ENCODE results near the gene LIM2. TPM values are rescaled to one million over a fixed set of nuclear protein-coding genes. Genes with fewer than 3 reads are reported as not detected.
A peak's percentile ranks its signal among the peaks of the same experiment; 100 is the strongest.

Gene LIM2
- total RNA-seq, 1 experiment from 2014 or later: not detected

DNA sequence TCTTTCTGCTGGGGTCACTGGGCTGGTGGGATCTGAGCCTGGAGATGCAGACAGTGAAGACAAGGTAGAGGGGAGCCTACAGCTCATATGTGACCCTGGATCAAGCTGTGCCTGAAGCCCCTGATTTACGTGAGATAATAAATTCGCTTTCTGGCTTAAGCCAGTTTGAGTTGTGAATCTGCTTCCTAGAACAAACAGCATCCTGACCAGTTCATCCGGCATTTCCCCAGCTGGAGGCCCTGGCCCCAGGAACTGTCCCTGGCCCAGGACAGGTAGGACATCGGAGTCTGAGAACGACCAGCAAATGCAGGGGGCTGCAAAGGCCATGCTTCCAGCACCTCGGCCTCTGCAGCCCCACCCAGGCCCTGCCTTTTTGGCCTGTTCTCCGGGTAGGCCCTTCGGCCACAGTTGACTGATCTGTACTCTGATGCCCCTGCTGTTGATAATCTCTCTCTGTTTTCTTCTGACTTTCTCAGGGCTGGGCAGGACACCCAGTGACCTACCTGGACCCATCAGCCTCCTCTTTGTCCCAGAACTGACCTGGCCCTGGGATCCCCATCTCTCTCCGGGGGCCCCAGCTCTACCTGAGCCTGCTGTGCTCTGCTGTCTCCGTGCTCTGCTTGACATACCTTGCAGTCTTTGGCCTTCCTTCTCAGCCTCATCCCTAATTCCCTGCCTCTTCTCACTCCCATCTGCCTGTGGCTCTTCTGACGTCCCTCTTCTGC, 36.3 kb downstream of the LIM2 start:
- no peak for TF ChIP-seq CTCF (IDR thresholded peaks at IDR 0.05; ENCODE audit: unreplicated experiment)
- H3K9me3 Mint-ChIP-seq (ENCODE audit: low read depth, unreplicated experiment): no peaks in the 10 kb centered on the region
- H3K27ac Mint-ChIP-seq (ENCODE audit: unreplicated experiment): no peak overlapping the region
- intact Hi-C loops (cut with micrococcal nuclease; ENCODE audit: unreplicated experiment): no loop called here
- DNase-seq: no peak
- CTCF ChIA-PET: interaction anchor here (0.6 kb wide), 1 partner anchor 36 kb away, joined by 3 read pairs; no protein-coding TSS in a partner anchor
- no TSS peak for BruUV-seq (replicated peaks)
- no peaks in the 10 kb centered on the region for H3K27me3 Mint-ChIP-seq (ENCODE audit: unreplicated experiment)
- H3K4me1 Mint-ChIP-seq (ENCODE audit: low read depth, unreplicated experiment): peaks cover 15% of the 10 kb centered on the region
- peaks cover 46% of the 10 kb centered on the region for H3K36me3 Mint-ChIP-seq (ENCODE audit: insufficient read depth, unreplicated experiment)
- H3K4me3 Mint-ChIP-seq (ENCODE audit: low read depth, unreplicated experiment): no peak overlapping the region

DNA sequence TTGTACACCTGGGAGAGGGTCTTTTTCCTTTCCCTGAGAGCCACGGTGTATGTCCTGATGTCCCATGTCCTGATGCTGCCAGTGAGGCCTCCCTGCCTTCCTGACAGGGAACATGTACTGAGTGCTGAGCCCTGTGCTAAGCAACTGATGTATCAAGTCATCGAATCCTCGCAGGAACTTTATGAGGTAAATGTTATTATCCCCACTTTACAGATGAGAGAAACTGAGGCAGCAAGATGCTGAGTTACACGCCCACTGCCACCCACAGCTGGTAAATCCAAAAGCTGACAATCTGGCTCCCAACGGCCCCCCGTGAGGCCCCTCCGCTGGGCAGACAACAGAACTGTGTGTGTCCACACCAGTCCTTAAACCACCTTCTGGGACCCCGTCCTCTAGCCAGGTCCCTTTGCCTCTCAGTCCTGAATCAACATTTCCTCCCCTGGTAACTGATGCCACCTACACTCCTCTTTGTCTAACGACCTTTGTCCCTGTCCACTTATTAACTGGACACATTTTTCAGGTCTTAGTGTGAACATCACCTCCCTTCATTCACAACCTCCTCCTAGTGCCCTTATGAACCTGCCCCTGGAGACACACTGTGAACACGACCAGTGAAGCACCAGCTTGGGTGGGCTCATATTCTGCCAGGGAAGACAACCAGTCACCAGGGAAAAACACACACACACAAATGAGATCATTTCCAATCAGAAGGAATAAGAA, 40.4 kb downstream of the LIM2 start:
- H3K4me1 Mint-ChIP-seq (ENCODE audit: low read depth, unreplicated experiment): peaks cover 21% of the 10 kb centered on the region
- no peak overlapping the region for H3K4me3 Mint-ChIP-seq (ENCODE audit: low read depth, unreplicated experiment)
- intact Hi-C loops (cut with micrococcal nuclease; ENCODE audit: unreplicated experiment): no loop called here
- H3K36me3 Mint-ChIP-seq (ENCODE audit: insufficient read depth, unreplicated experiment): peaks cover 52% of the 10 kb centered on the region
- no peak for DNase-seq
- no peaks in the 10 kb centered on the region for H3K9me3 Mint-ChIP-seq (ENCODE audit: low read depth, unreplicated experiment)
- no TSS peak for BruUV-seq (replicated peaks)
- H3K27ac Mint-ChIP-seq (ENCODE audit: unreplicated experiment): no peak overlapping the region
- CTCF ChIA-PET: no interaction called here
- H3K27me3 Mint-ChIP-seq (ENCODE audit: unreplicated experiment): no peaks in the 10 kb centered on the region
- no peak for TF ChIP-seq CTCF (IDR thresholded peaks at IDR 0.05; ENCODE audit: unreplicated experiment)

GRCh38 chr19:51346742-51347141, 41.0 kb downstream of the LIM2 start:
- no peak for DNase-seq
- H3K36me3 Mint-ChIP-seq (ENCODE audit: insufficient read depth, unreplicated experiment): peaks cover 49% of the 10 kb centered on the region
- CTCF ChIA-PET: no interaction called here
- no peak overlapping the region for H3K4me3 Mint-ChIP-seq (ENCODE audit: low read depth, unreplicated experiment)
- peak; percentile 40 for TF ChIP-seq CTCF (IDR thresholded peaks at IDR 0.05; ENCODE audit: unreplicated experiment)
- no peak overlapping the region for H3K27ac Mint-ChIP-seq (ENCODE audit: unreplicated experiment)
- intact Hi-C loops (cut with micrococcal nuclease; ENCODE audit: unreplicated experiment): no loop called here
- peaks cover 27% of the 10 kb centered on the region for H3K4me1 Mint-ChIP-seq (ENCODE audit: low read depth, unreplicated experiment)
- no peaks in the 10 kb centered on the region for H3K27me3 Mint-ChIP-seq (ENCODE audit: unreplicated experiment)
- no TSS peak for BruUV-seq (replicated peaks)
- no peaks in the 10 kb centered on the region for H3K9me3 Mint-ChIP-seq (ENCODE audit: low read depth, unreplicated experiment)

- Mint-ChIP-seq H3K4me3 (ENCODE audit: low read depth, unreplicated experiment) (no peak overlapping the region), H3K9me3 (ENCODE audit: low read depth, unreplicated experiment) (no peaks in the 10 kb centered on the region), H3K27ac (ENCODE audit: unreplicated experiment) (no peak overlapping the region), H3K27me3 (ENCODE audit: unreplicated experiment) (no peaks in the 10 kb centered on the region), H3K36me3 (ENCODE audit: insufficient read depth, unreplicated experiment) (peaks cover 50% of the 10 kb centered on the region), H3K4me1 (ENCODE audit: low read depth, unreplicated experiment) (peaks cover 37% of the 10 kb centered on the region)
- no TSS peak for BruUV-seq (replicated peaks)
- DNase-seq: no peak
- TF ChIP-seq CTCF (IDR thresholded peaks at IDR 0.05; ENCODE audit: unreplicated experiment): no peak
- intact Hi-C loops (cut with micrococcal nuclease; ENCODE audit: unreplicated experiment): no loop called here
- CTCF ChIA-PET: no interaction called here
These were observed 42.6 kb downstream of the LIM2 start for GRCh38 chr19:51345076-51345620.

All from Calu3 (cell line).